Endothelial cell (in vitro differentiated cells): ENCODE measurements around the gene OPHN1. TPM values are rescaled to one million over a fixed set of nuclear protein-coding genes. Genes with fewer than 3 reads are reported as not detected.

Source experiments
- DNase-seq: peaks from one replicate; pipeline ENCODE4 v3.0.0; 2021; ENCODE audit warnings: low spot score
- H3K27ac Mint-ChIP-seq: one replicate; pipeline ENCODE4 v1.8.0; 2021; ENCODE audit warnings: mixed read lengths, inconsistent platforms; ENCODE audit not compliant: unreplicated experiment
- H3K27me3 Mint-ChIP-seq: one replicate; pipeline ENCODE4 v1.8.0; 2021; ENCODE audit warnings: mild to moderate bottlenecking, moderate library complexity, mixed read lengths, inconsistent platforms; ENCODE audit not compliant: unreplicated experiment
- H3K36me3 Mint-ChIP-seq: one replicate; pipeline ENCODE4 v1.8.0; 2021; ENCODE audit warnings: mild to moderate bottlenecking, low read depth, mixed read lengths, inconsistent platforms; ENCODE audit not compliant: unreplicated experiment
- H3K4me1 Mint-ChIP-seq: one replicate; pipeline ENCODE4 v1.8.0; 2021; ENCODE audit warnings: mild to moderate bottlenecking, mixed read lengths, inconsistent platforms; ENCODE audit not compliant: unreplicated experiment
- H3K4me3 Mint-ChIP-seq: one replicate; pipeline ENCODE4 v1.8.0; 2021; ENCODE audit warnings: mild to moderate bottlenecking, mixed read lengths, inconsistent platforms; ENCODE audit not compliant: unreplicated experiment
- H3K9me3 Mint-ChIP-seq: one replicate; pipeline ENCODE4 v1.8.0; 2021; ENCODE audit warnings: mixed read lengths, inconsistent platforms; ENCODE audit not compliant: unreplicated experiment
- total RNA-seq: library from RNA; stranded (reverse); fragmentation: NEBNext Ultra II Directional; extraction: Animal tissue kit (Norgen Biotek cat#: 25700); gene quantifications from one replicate; pipeline ENCODE4 v1.2.1, GENCODE V29; 2021; ENCODE audit not compliant: unreplicated experiment
- TF ChIP-seq, protein P1 (sequence below): fragments of 200-600 bp; sonication (generic); IDR thresholded peaks from one replicate; pipeline ENCODE4 v1.5.0; 2021; ENCODE audit warnings: antibody characterized with exemption; ENCODE audit not compliant: unreplicated experiment

Gene OPHN1
- total RNA-seq, 1 donor from 2014 or later, result 13.2 TPM

DNA sequence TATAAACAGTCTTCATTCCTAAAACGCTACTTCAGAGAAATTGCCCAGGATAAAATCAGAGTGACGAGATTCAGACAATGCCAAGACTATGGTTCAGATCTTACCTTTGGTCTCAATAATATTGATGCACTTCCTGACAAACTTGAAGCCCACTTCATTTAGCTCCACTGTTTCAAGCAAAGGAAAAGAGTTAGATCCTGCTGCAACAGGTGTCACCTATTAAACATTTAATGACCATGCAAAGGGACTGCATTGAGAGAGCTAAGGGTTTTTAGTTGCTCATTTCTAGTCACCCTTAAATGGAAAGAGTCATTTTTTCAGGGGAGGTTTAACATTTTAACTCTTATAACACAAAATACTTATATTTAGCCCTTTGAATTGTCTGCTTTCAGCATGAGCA lies 239.5 kb downstream of the OPHN1 start:
- Mint-ChIP-seq H3K4me1 (peaks cover 34% of the 10 kb centered on the region), H3K36me3 (no peaks in the 10 kb centered on the region), H3K27me3 (no peaks in the 10 kb centered on the region), H3K4me3 (no peak overlapping the region), H3K9me3 (no peaks in the 10 kb centered on the region), H3K27ac (peak overlapping the region; percentile 65)
- TF ChIP-seq, protein P1, sequence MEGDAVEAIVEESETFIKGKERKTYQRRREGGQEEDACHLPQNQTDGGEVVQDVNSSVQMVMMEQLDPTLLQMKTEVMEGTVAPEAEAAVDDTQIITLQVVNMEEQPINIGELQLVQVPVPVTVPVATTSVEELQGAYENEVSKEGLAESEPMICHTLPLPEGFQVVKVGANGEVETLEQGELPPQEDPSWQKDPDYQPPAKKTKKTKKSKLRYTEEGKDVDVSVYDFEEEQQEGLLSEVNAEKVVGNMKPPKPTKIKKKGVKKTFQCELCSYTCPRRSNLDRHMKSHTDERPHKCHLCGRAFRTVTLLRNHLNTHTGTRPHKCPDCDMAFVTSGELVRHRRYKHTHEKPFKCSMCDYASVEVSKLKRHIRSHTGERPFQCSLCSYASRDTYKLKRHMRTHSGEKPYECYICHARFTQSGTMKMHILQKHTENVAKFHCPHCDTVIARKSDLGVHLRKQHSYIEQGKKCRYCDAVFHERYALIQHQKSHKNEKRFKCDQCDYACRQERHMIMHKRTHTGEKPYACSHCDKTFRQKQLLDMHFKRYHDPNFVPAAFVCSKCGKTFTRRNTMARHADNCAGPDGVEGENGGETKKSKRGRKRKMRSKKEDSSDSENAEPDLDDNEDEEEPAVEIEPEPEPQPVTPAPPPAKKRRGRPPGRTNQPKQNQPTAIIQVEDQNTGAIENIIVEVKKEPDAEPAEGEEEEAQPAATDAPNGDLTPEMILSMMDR, result no peak
- DNase-seq, result no peak

DNA sequence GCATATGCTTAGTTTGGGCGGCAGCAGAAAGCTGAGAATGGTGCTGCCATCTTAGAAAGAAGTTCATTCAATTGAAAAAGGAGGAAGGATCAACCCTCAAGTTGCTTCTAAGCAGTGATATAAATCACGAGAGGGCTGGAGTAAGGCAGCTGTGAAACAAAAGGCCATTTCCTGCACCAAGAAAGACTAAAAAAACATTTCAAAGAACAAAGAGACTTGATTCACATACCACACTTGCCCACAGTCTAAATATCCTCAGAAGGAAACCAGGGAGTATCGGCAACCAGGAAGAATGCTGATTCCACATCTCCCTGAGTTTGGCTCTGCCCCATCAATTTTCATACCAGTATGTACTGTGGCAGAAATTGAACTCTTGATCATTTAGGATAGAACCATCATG lies 240.1 kb downstream of the OPHN1 start:
- Mint-ChIP-seq H3K4me3 (no peak overlapping the region), H3K27me3 (no peaks in the 10 kb centered on the region)

DNA sequence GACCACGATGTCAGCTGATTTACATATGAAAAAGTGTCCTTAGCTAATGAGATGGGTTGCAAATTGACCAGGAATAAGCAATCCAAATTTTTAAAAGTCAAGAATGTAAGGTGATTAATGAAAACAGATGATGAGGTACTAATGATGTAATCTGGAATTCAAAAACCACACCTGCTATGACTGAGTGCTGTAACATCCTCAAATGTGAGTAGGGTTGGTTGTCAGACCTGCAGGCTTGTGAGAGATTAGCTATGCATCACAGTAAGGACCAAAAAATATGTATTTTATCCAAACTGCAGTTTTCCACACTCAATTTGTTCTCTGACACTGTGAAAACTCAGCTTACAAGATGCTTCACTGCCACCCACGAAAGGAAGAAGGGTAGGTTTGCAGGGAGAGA lies 242.5 kb downstream of the OPHN1 start:
- H3K36me3 Mint-ChIP-seq, result no peaks in the 10 kb centered on the region
- no peak for DNase-seq
- peaks cover 34% of the 10 kb centered on the region for H3K4me1 Mint-ChIP-seq
- no peak overlapping the region for H3K27ac Mint-ChIP-seq
- no peaks in the 10 kb centered on the region for H3K9me3 Mint-ChIP-seq
- TF ChIP-seq, protein P1, result no peak
- no peaks in the 10 kb centered on the region for H3K27me3 Mint-ChIP-seq
- no peak overlapping the region for H3K4me3 Mint-ChIP-seq

More for the DNA sequence above, 240.1 kb downstream of the OPHN1 start:
- no peaks in the 10 kb centered on the region for H3K36me3 Mint-ChIP-seq
- no peaks in the 10 kb centered on the region for H3K9me3 Mint-ChIP-seq
- H3K4me1 Mint-ChIP-seq, result peaks cover 34% of the 10 kb centered on the region
- TF ChIP-seq, protein P1, result no peak
- H3K27ac Mint-ChIP-seq, result peak overlapping the region; percentile 65
- DNase-seq, result no peak

DNA sequence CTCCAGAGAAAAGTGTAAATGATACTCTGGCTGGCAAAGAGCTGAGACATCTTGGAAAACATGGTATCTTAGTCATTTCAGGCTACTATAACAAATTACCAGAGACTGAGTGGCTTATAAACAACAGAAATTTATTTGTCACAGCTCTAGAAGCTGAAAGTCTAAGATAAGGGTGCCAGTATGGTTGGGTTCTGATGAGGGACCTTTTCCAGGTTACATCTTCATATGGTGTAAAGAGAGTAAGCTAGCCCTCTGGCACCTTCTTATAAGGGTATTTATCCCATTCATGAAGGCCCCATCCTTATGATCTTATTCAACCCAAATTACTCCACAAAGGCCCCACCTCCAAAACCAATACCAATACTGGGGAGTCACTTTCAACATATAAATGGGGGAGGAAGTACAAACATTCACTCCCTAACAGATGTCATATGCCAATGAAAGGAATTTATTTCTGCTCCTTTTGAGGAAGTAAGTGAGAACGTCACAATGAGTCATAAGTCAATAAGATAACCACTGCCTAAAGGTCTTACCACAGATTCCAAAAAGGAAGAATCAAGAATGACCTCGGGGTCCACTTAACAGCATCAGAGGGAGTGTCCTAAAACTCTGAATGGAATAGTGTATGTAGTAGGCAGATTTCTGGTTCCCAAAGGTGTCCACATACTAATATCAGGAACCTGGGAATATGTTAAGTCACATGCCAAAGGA lies 246.6 kb downstream of the OPHN1 start:
- H3K4me1 Mint-ChIP-seq, result peaks cover 9% of the 10 kb centered on the region
- no peaks in the 10 kb centered on the region for H3K9me3 Mint-ChIP-seq
- TF ChIP-seq, protein P1, result no peak
- no peak overlapping the region for H3K4me3 Mint-ChIP-seq
- DNase-seq, result no peak
- no peak overlapping the region for H3K27ac Mint-ChIP-seq
- no peaks in the 10 kb centered on the region for H3K27me3 Mint-ChIP-seq
- no peaks in the 10 kb centered on the region for H3K36me3 Mint-ChIP-seq

DNA sequence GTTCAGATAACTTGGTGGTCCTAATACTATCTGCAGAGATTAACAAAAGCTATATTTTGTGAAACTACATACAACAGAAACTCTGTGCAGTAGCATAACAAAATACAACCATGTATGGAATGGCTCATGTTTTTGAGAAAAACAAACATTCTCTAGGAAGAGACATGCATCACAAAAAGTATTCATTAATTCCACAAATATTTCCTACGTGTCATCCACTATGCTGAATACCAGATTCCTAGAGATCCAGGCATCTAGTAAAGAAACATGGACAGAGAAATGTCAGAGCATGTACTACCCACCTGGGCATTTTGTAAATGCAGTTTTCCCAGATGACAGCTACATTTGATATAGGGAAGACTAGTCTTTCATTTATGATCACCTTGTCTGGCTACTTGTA lies 248.1 kb downstream of the OPHN1 start:
- Mint-ChIP-seq H3K36me3 (no peaks in the 10 kb centered on the region), H3K4me3 (no peak overlapping the region), H3K27ac (no peak overlapping the region), H3K4me1 (peaks cover 9% of the 10 kb centered on the region), H3K9me3 (no peaks in the 10 kb centered on the region), H3K27me3 (no peaks in the 10 kb centered on the region)
- DNase-seq, result no peak
- TF ChIP-seq, protein P1, result no peak
